GM18519 (cell line): ENCODE measurements around the gene RFT1.

Source experiments
- ATAC-seq: cut with Tn5 transposase; IDR thresholded peaks from one replicate; pipeline ENCODE4 v1.9.1; 2021; ENCODE audit warnings: mild to moderate bottlenecking, moderate library complexity; ENCODE audit not compliant: unreplicated experiment, low FRiP score

RFT1 gene

DNA sequence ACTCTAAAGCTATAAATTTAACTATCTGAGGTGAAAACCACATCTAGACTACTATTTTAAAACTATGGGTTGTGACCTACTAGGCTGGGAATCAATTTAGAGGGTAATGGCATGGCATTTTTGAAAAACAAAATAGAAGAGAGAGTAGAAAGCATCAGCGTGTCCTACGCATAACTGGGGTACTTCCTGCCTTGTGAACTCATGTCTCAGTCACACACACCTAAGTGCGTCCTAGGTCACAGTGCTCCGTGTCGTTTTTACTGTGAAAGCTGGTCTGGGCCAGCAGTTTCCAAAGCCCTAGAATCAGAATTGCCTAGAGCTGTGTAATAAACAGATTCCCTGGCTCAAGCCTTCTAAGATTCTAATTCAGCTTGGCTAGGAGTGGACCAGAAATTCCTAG is 32.3 kb downstream of the RFT1 start:
- no peak for ATAC-seq

GRCh38 chr3:53092942-53093341 is 37.3 kb downstream of the RFT1 start:
- ATAC-seq, result no peak

DNA sequence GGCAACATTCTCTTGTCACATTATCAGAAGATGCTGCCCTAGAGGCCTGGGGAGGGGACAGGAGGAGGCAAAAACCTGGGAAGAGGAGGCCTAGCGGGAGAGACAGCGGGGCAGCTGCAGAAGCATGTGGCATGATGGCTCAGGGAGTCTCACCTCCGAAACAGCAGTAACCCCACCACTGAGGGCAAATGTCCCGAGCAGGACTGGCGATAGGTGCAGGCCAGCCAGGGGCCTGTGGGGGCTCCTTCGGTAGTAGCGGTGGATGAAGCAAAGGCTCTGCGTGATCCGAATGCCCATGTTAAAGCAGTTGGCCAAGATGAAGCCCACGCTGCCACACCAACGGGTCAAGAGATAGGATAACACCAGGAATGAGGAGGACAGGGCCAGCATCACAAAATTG is 38.0 kb downstream of the RFT1 start:
- no peak for ATAC-seq

DNA sequence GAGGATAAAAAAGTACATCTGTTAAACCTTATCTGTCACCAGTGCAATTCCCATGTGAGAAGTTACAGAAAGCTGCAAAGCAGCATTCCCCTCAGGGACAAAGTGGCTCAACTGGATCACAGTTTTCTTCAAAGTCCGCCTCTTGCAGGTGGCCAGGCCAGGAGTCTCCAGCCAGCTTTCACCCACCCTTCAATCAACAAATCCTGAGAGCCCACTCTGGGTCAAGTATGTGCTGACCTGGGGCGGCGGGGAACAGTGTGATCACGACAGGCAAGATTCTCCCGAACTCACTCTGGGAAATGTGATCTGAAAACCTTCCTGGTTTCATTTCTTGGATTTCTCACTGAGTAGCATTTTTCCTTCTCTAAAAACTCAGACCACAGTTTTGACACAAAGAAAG is 39.2 kb downstream of the RFT1 start:
- no peak for ATAC-seq

GRCh38 chr3:53089511-53089910 is 40.7 kb downstream of the RFT1 start:
- ATAC-seq, result no peak

- ATAC-seq, result no peak
Observed at GRCh38 chr3:53085476-53085875, 44.8 kb downstream of the RFT1 start.

DNA sequence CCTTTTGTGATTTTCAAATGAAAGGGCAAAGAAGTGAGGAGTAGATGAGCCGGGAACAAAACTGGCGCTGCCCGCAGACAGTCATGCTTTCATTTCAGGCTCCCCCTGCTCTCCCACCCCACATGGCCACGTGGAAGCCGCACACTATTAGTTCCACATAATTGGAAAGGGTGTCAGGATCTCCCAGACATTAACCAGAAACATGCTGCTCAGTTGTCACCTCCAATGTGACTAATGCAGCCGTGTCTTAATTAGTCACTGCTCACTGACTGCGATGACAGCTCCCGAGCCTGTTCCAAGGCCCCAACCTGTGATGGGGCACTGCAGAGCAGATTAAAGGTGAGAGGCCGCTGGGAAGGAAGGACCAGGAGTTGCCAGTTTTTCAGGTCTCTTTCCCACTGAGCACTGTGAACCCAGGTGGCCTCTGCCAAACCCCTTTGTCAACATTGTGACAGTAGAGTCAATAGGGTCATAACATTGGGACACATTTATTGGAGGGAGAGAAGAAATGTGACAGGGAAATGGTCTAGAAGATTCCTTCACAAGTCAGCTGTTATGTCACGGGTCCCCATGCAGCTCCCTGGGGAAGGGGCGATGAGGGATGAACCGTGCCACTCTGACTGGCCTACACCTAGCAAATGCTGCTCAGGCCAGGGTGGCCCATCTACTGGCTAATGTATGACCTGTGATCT is 45.8 kb downstream of the RFT1 start:
- ATAC-seq, result no peak

DNA sequence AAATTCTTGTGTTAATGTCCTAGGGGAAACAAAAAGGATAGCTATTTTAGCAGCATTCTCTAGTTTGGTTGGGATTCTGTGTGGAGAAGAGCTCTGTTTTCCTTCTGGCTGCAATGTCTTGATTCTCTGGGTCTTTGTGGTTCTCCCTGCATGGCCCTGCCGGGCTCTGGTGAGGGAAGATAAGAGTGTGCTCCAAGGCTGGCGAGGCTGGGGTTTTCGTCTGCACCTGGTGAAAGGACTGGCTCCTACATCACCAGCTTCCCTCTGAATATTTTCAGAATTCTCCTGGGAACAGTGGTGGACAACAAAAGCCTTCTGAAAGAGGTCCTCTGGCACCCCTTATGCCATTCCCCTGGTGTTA is 46.3 kb downstream of the RFT1 start:
- no peak for ATAC-seq

GRCh38 chr3:53083521-53083920 is 46.7 kb downstream of the RFT1 start:
- no peak for ATAC-seq

GRCh38 chr3:53082736-53083135 is 47.5 kb downstream of the RFT1 start:
- no peak for ATAC-seq

DNA sequence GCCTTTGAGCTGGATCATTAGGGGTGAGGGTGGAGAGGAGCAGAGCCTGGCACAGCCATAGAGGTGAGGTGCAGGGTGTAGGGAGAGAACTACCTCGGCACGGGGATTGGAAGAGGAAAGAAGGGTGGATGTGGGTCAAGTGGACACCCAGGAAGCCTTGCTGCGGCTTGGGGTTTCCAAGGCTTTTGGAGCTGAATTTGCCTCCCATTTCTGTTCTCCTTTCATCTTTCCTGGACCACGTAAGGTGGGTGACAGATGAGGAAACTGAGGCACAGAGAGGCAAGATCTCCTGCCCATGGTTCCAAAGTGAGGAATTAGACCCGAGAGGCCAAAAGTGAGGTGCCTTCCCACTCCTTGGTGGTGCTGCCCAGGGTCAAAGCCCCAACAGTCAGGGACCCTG is 48.9 kb downstream of the RFT1 start:
- no peak for ATAC-seq

DNA sequence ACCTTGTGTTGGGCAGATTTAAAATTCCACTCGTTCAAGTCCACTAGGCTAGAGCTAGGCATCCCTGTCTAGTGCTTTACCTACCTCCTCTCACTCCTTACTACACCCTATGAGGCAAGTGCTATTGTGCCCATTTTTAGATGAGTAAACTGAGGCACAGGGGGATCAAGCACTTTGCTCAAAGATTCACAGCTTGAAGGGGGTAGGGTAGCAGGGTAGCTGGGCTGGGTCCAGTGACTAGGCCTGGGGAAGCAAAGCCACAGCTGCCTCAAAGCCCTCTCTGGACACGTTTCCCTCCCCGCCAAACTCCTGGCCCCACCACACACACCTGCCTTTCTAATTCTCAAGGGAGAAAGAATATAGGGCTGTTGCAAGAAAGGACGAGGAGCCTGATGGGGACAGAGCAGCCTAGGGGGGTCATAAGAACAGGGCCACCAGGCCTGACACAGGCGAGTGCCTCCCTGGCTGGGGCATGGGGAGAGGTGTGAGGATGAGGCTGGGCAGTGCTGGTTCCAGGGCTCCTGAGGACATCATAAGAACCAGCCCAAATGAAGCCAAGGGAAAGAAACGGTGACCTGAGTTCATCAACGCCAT is 49.5 kb downstream of the RFT1 start:
- ATAC-seq, result no peak

DNA sequence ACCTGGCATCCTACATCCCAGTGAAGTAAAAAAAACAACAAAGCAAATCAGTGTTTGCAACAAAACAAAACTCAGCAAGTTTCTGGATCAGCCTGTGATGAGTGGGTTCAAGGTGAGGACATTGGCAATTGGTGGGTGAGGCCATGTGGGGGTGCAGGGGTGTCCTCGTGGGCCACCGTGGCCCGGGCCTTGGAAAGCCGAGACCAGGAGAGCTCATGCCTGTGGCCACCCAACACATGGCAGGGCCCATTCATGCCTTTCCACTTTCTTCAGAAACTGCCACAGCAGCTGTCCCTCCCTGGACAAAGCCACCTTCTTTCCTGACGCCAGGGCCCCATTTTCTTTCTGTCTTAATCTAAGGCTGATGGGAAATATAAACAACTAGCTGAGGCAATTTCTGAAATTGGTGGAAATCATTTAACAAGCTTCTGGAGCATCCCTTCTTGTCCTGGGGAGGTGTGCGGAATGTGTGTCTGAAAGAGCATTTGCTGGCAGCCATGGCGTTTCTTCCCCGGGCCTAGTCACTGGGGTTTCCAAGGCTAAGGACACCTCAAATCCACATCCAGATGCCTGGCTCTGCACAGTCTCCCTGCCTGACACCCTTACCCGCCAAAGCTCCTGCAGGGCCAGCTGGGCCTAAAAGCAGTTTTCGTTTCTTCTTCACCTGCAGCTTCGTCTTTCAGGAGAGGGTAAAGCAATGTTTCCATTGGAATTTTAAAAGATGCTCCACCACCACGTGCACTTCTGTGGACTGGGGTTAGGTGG is 50.3 kb downstream of the RFT1 start:
- ATAC-seq, result no peak

- ATAC-seq, result no peak
Observed at GRCh38 chr3:53079147-53079546, 51.1 kb downstream of the RFT1 start.

DNA sequence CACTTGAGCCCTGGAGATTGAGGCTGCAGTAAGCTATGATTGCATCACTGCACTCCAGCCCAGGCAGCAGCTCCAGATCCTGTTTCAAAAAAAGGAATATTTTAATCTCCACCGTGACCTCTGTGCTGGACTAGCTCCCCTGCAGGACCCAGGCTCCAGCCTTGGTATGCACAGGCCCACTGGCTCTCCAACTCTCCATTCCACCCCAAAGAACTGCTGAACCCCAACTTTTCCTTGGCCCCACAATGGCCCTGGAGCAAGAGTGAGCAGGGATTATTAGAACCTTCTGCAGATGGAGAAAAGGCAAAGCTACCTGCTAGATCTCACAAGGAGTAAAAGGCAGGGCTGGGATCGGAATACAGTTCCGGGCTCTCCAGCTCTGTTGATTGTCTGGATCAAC is 51.6 kb downstream of the RFT1 start:
- no peak for ATAC-seq

GRCh38 chr3:53077476-53078220 is 52.6 kb downstream of the RFT1 start:
- no peak for ATAC-seq

DNA sequence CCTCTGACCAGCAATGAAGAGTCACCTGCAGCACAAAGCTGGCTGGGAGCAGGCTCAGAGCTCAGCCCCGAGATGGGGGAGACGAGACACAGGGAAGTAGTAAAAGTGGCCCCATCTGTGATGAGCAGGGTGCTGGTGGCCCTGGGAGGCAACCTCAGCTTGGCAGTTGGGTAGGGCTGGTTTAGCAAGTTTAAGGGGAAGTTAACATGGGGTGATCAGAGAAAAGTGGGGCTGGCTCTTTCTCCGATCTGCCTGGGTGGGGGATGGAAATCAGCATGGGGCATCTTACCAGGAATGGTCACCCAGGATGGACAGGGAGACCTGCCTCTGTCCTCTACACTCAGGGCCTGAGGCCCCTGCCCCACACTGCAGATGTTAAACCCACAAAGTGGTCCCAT is 54.5 kb downstream of the RFT1 start:
- no peak for ATAC-seq

DNA sequence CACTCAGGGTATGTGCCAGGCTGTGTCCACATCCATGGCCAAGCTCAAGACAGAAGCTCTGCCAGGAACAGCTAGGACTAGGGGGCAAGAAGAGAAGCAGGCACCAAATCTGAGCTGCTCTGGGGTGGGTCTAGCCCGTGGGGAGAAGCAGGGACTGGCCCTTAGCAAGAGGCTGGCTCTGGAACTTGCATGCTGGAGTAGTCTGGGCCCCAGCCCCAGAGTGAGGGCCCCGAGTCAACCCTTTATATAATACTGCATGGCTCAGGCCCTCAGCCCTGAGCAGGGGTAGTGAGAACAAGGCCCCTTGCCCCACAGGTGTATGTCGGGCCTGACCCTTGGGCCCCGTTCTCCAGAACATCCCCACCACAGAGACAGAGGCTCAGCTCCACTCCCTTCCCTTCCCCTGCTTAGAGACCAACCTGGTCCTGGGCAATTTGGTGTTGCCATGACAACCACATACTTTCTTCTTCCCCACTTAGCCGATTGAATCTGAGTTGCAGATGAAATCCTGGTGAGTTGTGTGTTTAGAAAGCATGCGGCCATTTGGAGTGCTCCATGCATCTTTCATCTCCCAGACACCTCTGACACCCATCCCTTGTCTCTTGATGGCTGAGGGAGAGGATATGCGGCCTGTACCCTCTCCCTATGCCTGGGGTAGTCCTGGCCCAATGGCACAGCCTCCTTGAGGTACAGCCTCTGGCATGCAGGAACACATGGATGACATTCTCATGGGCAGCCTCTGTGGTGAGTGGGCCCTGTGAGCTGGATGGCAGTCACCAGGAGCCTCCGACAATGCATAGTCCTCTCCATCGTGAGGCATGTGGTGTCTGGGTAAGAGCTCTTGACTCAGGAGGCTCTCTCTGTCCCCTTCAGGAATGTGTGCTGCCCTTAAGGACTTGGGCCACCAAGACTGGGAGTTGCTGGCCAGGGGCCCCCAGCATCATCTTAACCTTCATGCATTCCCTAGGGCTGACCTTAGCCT is 55.2 kb downstream of the RFT1 start:
- no peak for ATAC-seq

DNA sequence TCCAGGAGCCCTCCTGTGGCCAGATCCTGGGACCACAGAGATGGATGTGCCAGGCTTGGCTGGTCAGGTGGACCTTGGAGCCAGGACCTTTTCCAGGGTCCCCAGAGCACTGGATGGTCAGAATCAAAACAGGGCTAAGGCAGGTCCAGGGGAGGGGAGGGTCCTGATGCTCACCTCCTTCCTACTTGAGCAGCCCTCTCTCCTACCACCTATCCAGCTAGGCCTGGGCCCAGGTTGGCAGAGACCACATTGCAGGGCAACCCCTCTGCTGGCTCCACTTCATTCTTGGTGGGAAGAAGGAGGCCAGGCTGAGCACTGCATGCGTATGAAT is 55.9 kb downstream of the RFT1 start:
- ATAC-seq, result no peak
